ENCODE data around the gene IDH3B.

DNA sequence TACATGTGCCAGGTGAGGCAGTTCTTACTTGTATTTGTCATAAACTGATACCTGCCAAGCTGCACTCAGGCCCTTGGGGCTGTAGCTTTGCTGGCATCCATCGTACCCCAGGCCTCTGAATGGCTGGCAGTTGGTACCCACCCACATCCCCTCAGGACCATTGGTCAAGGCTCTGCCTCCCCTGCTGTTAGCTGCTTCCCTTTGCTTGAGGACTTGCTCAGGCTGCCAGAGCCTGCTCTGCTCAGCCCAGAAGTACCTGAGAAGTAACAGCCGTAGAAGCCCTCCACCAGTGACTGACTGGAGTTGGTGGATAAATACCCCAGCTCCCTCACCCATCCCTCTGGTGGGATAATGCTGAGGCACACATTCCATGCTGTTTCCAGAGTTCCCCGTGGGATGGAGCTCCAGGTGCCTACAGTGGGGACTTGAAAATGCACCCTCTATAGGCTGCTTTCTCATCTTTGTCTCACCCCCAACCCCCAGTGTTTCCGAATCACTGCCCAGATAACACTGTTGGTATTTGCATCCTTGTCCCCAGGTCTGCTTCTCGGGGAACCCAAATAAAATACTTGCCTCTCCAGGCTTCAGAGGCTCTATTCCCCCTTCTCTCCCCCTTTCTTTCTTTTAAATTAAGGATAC lies 35.9 kb upstream of the IDH3B start:
- TF ChIP-seq, protein P1, sequence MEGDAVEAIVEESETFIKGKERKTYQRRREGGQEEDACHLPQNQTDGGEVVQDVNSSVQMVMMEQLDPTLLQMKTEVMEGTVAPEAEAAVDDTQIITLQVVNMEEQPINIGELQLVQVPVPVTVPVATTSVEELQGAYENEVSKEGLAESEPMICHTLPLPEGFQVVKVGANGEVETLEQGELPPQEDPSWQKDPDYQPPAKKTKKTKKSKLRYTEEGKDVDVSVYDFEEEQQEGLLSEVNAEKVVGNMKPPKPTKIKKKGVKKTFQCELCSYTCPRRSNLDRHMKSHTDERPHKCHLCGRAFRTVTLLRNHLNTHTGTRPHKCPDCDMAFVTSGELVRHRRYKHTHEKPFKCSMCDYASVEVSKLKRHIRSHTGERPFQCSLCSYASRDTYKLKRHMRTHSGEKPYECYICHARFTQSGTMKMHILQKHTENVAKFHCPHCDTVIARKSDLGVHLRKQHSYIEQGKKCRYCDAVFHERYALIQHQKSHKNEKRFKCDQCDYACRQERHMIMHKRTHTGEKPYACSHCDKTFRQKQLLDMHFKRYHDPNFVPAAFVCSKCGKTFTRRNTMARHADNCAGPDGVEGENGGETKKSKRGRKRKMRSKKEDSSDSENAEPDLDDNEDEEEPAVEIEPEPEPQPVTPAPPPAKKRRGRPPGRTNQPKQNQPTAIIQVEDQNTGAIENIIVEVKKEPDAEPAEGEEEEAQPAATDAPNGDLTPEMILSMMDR (IDR thresholded peaks at IDR 0.05; ENCODE audit: low read depth, low read length), result no peak
- no peak for TF ChIP-seq EZH2phosphoT487 (IDR thresholded peaks at IDR 0.05; ENCODE audit: low read depth)
